Anterior cingulate cortex (tissue), 58 donors: Measurements from ENCODE around the gene THSD4.

Experiments used
- DNase-seq, 58 donors: peaks; one replicate each; lab custom pipeline; 2025; lab: John Stamatoyannopoulos, UW

Gene THSD4

DNA sequence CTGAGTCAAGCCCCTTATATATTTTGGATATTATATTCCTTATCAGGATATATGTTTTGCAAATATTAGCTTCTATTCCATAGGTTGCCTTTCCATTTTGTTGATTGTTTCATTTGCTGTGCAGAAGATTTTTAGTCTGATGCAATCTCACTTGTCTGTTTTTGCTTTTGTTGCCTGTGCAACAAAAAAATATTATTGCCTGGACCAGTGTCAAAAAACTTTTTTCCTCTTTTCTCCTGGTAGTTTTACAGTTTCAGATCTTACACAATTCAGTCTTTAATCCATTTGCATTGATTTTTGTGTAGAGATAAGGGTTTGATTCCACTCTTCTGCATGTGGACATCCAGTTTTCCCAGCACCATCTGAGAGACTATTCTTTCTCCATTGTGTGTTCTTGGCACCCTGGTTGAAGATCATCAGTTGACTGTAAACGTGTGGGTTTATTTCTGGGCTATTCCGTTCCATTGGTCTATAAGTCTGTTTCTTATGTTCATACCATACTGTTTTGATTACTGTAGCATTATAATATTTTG lies 466.2 kb downstream of the THSD4 start:
- DNase-seq = no peak

DNA sequence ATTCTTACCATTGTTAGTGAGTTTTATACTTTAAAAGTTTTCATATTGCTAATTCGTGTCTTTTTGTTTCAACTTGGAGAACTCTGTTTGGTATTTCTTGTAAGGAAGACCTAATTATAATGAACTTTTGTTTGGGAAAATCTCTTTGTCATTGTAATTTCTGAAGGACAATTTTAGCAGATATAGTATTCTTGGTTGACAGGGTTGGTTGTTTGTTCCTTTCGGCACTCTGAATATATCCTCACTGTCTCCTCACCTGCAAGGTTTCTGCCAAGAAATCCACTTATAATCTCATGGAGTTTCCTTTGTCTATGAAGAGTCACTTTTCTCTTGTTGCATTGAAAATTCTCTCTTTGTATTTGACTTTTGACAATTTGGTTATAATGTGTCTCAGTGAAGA lies 469.9 kb downstream of the THSD4 start:
- no peak for DNase-seq

- no peak for DNase-seq
Measured at GRCh38 chr15:71586463-71586862, 471.2 kb downstream of the THSD4 start.

DNA sequence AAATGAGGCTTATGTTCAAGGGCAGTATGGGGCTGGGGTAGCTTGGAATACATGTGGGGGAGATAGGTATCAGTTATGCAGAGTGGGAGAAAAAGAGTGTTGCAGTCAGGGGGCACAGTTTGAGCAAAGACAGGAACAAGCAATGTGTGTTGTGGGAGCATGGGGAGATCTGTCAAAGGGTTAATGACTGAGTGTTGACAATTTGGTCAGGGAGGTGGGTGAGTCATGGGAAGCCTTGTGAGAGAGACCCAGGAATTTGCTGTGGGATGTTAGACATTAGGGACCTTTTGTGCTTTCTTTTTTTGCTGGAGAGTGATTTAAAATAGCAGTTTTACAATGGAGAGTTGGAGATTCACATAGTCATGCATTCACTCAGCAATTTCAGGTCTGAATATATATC lies 473.5 kb downstream of the THSD4 start:
- DNase-seq = no peak

- DNase-seq = no peak
Measured at GRCh38 chr15:71591057-71591456, 475.8 kb downstream of the THSD4 start.

- DNase-seq = no peak
Measured at GRCh38 chr15:71592203-71592602, 476.9 kb downstream of the THSD4 start.

- no peak for DNase-seq
Measured at GRCh38 chr15:71595846-71596553, 480.7 kb downstream of the THSD4 start.

DNA sequence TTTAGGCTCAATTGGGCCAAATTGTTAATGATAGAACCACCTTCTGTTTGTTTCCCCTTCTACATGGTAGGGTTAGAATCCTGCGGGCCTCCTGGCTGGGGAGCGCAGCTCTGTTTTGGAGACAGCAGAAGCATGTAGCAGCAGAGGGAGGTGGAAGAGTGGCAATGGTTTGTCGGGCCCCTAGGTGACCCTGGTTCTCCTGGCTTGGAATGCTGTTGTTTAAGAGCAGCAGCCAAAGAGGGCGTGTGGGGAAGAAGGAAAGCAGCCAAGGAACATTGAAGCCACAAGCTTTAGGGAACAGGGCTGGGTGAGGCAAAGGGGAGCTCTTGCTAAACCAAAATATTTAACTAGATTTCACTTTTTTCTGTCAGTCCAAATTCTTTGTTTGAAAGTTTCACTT lies 481.4 kb downstream of the THSD4 start:
- peak in 29 of 58 donors; percentile 6 to 72 (median 29) for DNase-seq

DNA sequence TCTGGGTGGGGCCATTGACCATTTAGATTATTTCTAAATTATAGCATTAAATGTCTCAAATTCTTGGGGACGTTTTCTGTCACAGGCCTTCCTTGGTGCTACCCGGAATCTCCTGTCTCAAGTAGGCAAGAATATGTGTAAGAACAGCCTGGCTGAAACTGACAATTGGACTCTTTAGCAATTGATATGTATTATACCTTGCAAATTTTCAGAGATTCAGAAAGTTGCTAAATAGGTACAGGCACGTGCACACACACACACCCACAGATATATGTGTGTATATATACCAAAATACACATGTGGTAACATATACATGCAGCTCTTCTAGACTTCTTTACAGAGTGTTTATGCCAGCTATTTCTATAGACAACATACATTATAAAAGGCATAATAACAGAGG lies 481.9 kb downstream of the THSD4 start:
- DNase-seq = no peak

DNA sequence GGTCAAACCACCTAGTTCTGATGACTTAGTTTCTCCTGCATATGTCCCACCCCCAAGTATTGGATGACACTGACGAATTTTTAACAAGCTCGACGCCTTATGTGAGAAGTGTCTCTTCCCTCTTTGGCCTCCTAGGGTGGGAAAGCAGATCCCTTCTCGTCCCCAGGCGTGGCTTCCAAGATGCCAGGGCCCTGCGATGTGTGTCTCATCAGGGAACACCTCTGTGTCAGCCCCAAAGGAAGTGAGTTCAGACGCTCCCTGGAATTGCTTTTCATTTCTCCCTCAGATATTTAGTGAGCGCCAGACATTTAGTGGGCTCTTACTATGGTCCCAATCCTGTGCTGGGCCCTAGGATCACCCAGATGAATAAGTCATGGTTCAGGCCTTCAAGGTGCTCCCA lies 482.4 kb downstream of the THSD4 start:
- no peak for DNase-seq

DNA sequence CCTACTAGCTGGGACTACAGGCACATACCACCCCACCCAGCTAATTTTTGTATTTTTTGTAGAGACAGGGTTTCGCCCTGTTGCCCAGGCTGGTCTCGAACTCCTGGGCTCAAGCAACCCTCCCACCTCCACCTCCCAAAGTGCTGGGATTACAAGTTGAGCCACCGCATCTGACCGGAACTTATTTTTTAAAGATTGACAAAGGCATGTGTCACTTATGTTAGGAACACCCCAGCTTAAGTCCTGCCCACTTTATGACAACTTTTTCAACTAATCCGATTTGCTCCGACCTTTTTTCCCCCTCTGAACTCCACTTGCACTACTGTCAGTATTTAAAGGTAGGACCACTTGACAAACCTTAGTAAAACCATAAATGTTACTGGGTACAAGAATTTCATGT lies 483.5 kb downstream of the THSD4 start:
- DNase-seq = no peak

DNA sequence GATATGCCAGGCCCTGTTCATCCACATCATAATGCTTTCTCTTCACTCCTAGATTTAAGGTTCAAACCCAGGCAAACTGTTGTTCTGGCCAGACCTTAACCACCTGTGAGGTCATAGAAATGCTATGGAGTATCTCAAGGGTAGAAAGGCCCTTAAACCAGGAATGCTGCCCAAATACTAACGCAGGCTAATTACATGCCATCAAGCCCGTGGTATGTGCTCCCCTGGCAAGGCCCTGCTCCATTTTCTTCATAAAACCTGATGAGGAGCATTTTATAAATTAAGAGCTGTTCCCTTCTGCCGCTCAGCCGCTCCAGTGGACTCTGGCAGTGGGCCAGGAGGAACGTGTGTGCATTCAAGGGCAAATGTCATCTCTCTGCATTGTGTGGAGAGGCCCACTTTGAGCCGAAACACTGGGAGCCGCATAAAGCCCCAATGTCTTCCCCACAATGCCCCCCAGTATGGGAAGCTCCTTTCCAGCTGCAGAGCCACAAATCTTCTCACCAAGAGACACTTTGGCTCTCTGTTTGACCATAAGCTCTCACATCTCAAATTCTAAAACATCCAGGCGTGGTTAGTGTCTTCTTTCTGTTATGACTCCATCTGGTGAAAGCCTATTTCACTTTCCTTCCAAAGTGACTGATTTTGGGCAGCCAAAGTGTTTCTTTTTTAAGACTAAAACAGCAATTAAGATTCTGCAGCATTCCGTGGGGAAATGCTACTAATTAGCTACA lies 484.3 kb downstream of the THSD4 start:
- peak in 10 of 58 donors; percentile 6 to 74 (median 21) for DNase-seq

DNA sequence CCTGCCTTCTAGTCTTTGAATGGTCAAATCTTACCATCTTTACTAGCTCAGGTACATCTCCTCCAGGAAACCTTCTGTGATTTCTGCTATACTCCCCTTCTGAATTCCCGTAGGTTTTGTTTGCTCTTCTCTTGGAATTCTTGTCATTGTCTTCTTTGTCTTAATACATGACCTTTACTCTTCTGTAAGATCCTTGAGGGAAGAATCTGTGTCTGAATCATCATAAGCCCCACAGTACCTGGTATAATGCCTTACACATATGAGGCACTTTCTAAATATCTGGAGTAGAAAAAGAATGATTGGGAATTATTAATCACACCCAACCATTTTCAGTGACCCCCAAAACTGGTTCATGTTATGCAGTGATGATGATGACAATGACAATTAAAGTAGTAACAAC lies 485.0 kb downstream of the THSD4 start:
- no peak for DNase-seq

- peak in 10 of 58 donors; percentile 5 to 60 (median 10) for DNase-seq
Measured at GRCh38 chr15:71601038-71601834, 486.0 kb downstream of the THSD4 start.

DNA sequence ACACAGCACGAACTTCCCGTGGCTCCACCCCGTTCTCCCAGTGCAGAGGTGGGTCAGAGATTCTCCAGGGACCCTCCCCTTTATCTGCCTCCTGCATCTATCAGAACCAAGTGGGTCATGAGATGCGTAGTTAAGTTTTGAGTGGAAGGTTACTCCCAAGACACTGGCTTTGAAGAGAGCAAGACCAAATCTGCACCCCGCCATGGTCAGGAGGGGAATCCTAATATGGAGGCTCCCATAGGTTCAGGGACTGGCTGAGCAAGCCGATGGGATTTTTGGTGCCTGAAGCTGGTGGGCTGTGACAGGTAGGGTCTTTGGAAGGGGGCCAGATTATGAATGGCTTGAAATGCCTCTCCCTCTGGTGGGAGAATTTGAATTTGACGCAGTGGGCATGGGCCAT lies 488.1 kb downstream of the THSD4 start:
- no peak for DNase-seq

DNA sequence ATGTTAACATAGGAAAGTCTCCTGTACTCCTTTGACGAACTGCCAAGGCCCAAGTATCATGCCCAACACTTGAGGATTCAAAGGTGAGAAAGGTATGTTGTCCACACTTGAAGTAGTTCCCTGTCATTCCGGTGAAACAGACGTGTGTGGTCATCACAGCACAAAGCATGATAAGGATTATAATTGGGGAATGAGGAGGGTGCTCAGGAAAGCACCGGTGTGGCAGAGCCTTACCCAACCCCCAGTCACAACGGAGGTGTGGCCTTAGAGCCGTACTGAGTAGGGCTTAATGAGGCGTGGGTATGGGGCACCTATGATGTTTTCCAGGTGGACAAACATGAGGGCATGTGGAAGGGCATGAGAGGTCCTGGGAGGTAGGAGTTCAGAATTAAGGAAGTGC lies 492.1 kb downstream of the THSD4 start:
- DNase-seq = no peak

DNA sequence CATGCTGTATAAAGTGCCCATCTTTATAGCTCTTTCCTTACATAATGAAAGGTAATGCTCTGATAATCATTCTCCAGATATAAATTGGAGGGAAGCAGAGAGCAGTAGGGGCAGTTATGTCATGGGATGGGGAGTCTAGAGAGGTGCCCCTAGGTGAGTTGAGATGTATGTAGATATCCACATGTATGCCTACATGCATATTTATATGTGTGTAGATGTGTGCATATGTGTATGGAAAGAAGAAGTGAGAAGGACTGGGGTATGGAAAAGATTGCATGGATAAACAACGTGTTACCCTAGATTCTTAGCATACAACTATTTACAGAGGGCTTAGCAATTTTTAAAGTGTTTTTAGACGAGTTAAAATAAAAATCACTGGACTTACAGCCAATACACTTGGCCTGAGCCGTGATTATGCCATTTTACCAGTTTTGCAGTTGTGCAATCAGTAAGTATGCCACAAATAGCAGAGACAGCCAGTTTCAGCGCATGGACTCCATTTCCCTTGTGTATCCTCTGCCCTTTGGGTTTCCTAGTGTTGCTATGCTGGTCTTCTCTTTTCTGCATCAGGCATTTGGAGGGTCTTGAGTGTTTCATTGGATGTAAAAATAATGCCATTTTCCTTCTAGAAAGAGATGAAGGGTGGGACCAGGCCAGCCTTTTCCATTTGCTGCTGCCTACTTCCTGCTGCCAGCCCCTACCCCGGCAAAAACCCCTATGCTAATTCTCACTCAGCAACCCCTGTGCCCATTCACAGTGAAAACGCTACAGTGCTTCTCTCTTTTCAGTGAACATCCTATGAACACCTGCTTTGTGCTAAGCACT lies 495.7 kb downstream of the THSD4 start:
- no peak for DNase-seq

GRCh38 chr15:71611553-71612396 lies 496.5 kb downstream of the THSD4 start:
- peak in 4 of 58 donors; percentile 5 to 48 (median 22) for DNase-seq

GRCh38 chr15:71612397-71612722 lies 497.1 kb downstream of the THSD4 start:
- no peak for DNase-seq
